ENCODE measurements around the gene TJP1. TPM values are rescaled to one million over a fixed set of nuclear protein-coding genes. Genes with fewer than 3 reads are reported as not detected.

Gene TJP1
- total and polyA plus RNA-seq, 2 of the 8 experiments (the other 6 are each of a cell fraction or from before 2014, with no cell fraction given), result 46.3 to 138 TPM

DNA sequence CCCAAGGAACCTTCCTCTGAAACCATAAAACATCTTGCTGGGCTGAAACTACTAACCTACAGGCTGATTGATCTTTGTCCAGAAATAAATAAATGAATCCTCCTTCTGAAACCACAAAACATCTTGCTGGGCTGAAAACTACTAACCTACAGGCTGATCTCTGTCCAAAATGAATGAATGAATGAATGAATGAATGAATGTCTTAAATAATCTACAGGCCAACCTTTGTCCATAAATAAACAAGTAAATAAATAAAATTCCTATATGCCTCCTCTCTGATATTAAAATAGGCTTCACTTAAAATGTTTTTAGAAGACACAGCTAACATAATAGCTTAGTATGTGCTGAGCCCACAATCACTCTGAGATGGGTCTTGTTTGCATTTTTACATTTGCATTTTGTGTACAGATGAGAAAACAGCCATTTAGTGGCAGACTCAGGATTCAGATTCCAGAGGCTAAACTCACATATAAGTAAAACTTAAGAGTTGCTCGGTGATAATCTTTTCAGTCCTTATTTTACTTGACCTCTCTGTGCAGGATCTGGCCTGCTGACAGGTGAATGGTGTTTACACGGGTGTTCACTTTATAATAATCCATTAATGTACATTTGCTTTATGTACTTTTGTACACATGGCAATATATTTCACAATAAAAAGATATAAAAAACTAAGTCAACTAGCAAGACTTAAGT lies 10.4 kb downstream of the TJP1 start:
- no peaks in the 10 kb centered on the region for H3K79me1 ChIP-seq (ENCODE audit: low read depth, low read length)
- ChIA-PET CTCF (ENCODE audit: partially characterized antibody) (interaction anchor here (1.1 to 1.9 kb wide), 2 partner anchors 9 to 114 kb away, joined by 3 to 7 read pairs; no protein-coding TSS in a partner anchor), POLR2A (ENCODE audit: partially characterized antibody) (interaction anchor here (1.2 to 4.2 kb wide), 2 partner anchors 10 to 16 kb away, joined by 3 to 22 read pairs; partner anchors contain the start of gene TJP1)
- no peak overlapping the region for H4K91ac ChIP-seq (replicated peaks; ENCODE audit: insufficient read length, low read length)
- H3K56ac ChIP-seq (replicated peaks; ENCODE audit: insufficient read length, low read depth, low read length), result no peak overlapping the region
- H3K4me2 ChIP-seq (ENCODE audit: insufficient read depth in 1 of 2, low read depth in 2 of 2, low read length in 2 of 2), result no peak overlapping the region
- no peaks in the 10 kb centered on the region for H3K9me3 ChIP-seq (ENCODE audit: insufficient read depth in 2 of 2, low read depth in 1 of 2, low read length in 1 of 2)
- no peak overlapping the region for H2BK5ac ChIP-seq (ENCODE audit: low read depth, low read length)
- no peak overlapping the region for H3K9ac ChIP-seq (replicated peaks in 1 of 4; ENCODE audit: extremely low read depth in 1 of 4, low read depth in 3 of 4, low read length in 3 of 4)
- no peak overlapping the region for H3K4me3 ChIP-seq (ENCODE audit: extremely low read depth in 1 of 4, insufficient read depth in 2 of 4, low read depth in 3 of 4, low read length in 4 of 4)
- H4K5ac ChIP-seq (ENCODE audit: insufficient read length, low read depth, low read length), result no peak overlapping the region
- no peak overlapping the region for H3K18ac ChIP-seq (ENCODE audit: extremely low read depth, low read length)
- no peak overlapping the region for H2BK120ac ChIP-seq (replicated peaks; ENCODE audit: low read depth, low read length)
- no peak overlapping the region for H3K4ac ChIP-seq (replicated peaks; ENCODE audit: insufficient read length, low read depth, low read length)
- H3K36me3 ChIP-seq (ENCODE audit: control insufficient read depth in 2 of 4, insufficient read depth in 4 of 4, low read length in 3 of 4), result no peaks in the 10 kb centered on the region
- H2AK5ac ChIP-seq (ENCODE audit: low read depth, low read length), result no peak overlapping the region
- H2BK15ac ChIP-seq (ENCODE audit: low read length), result no peak overlapping the region
- H2BK20ac ChIP-seq (ENCODE audit: low read length), result no peak overlapping the region
- no peak overlapping the region for H2BK12ac ChIP-seq (ENCODE audit: low read depth, low read length)
- WGBS, 2 experiments (ENCODE audit: extremely low coverage in 1 of 2, insufficient coverage in 1 of 2, insufficient read length in 1 of 2, insufficient replicate concordance in 2 of 2, low coverage in 1 of 2, low lambda C conversion rate in 2 of 2, missing lambda C conversion rate in 1 of 2), result 89% methylated on average over 2 of the region's 2 CpGs; no CpG with 5 or more reads in 1 of the 2 experiments
- H4K20me1 ChIP-seq (replicated peaks in 1 of 2; ENCODE audit: control insufficient read depth in 1 of 2, insufficient read depth in 2 of 2, low read length in 2 of 2), result peaks cover 5 to 8% of the 10 kb centered on the region in 2 experiments
- H3K27ac ChIP-seq (ENCODE audit: low read depth, low read length), result no peak overlapping the region
- H2AFZ ChIP-seq (ENCODE audit: low read length), result no peak overlapping the region
- H3K27me3 ChIP-seq (replicated peaks in 1 of 4; ENCODE audit: control insufficient read depth in 3 of 4, extremely low read depth in 1 of 4, insufficient read depth in 3 of 4, low read length in 3 of 4), result no peaks in the 10 kb centered on the region
- no peaks in the 10 kb centered on the region for H3K23me2 ChIP-seq (ENCODE audit: low read depth, low read length)
- H3K4me1 ChIP-seq (replicated peaks in 1 of 4; ENCODE audit: control insufficient read depth in 3 of 4, insufficient read depth in 4 of 4, low read length in 3 of 4), result peaks cover 0 to 9% (median 3%) of the 10 kb centered on the region in 4 experiments; a peak in 5 of 7 replicates
- DNase-seq (ENCODE audit: low read depth in 1 of 2, low spot score in 2 of 2), result no peak
- H3K23ac ChIP-seq (ENCODE audit: insufficient read length), result no peak overlapping the region
- no peak overlapping the region for H3K14ac ChIP-seq (ENCODE audit: insufficient read length)
- no peak overlapping the region for H4K8ac ChIP-seq (ENCODE audit: extremely low read depth, insufficient read depth, low read length)
- FAIRE-seq, result no peak
- H3K79me2 ChIP-seq (ENCODE audit: control insufficient read depth in 1 of 2, insufficient read depth in 2 of 2, low read length in 2 of 2), result peaks cover 20 to 98% of the 10 kb centered on the region in 2 experiments
- TF ChIP-seq SIRT6 (IDR thresholded peaks at IDR 0.05; ENCODE audit: low read length) (no peak), JUN (IDR thresholded peaks at IDR 0.05; ENCODE audit: low read depth, low read length) (no peak), KDM1A (IDR thresholded peaks at IDR 0.05; ENCODE audit: borderline replicate concordance, low read length) (no peak)
- TF ChIP-seq, protein P1, sequence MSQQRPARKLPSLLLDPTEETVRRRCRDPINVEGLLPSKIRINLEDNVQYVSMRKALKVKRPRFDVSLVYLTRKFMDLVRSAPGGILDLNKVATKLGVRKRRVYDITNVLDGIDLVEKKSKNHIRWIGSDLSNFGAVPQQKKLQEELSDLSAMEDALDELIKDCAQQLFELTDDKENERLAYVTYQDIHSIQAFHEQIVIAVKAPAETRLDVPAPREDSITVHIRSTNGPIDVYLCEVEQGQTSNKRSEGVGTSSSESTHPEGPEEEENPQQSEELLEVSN (IDR thresholded peaks at IDR 0.05), result no peak
- TF ChIP-seq, protein P2, sequence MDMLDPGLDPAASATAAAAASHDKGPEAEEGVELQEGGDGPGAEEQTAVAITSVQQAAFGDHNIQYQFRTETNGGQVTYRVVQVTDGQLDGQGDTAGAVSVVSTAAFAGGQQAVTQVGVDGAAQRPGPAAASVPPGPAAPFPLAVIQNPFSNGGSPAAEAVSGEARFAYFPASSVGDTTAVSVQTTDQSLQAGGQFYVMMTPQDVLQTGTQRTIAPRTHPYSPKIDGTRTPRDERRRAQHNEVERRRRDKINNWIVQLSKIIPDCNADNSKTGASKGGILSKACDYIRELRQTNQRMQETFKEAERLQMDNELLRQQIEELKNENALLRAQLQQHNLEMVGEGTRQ (IDR thresholded peaks at IDR 0.05; ENCODE audit: low read length), result no peak
